ENCODE measurements around the gene LCNL1. TPM values are rescaled to one million over a fixed set of nuclear protein-coding genes. Genes with fewer than 3 reads are reported as not detected.
A peak's percentile ranks its signal among the peaks of the same experiment; 100 is the strongest.

Gene LCNL1
- total RNA-seq, 1 donor from 2014 or later: 11.7 TPM

DNA sequence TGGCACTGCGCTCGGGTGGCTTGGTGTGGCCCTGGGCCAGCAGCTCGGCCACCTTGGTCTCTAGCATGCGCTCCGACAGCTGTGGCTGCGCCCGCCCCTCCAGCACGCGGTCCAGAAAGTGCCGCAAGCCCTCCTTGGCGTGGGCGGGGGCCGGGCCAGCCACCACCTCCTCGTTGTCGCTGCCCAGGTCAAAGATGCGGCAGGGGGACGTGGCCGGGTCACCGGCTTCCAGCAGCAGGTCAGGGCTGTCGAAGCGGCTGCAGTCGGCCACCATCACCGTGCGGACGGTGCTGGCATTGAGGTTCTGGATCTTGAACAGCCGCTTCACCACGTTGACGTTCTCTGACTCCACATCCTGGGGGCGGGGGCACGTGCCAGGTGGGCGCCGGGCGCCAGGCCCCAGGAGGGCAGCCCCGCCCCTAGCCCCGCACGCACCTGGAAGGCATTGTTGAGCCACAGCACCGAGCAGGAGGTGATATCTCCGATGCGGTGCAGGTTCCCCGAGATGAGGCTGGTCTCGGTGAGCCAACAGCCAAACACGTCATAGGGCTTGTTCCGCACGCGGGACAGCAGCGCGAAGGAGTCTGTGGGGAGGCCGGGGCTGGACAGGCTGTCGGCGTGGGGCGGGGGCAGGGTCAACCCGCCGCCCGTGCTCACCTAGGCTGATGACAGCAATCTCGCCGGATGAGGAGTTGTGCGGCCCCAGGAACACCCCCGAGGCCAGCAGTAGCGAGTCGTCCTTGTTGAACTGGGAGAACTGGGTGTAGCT, 40.5 kb upstream of the LCNL1 start:
- peak overlapping the region; percentile 78 for H3K4me3 ChIP-seq
- no peaks in the 10 kb centered on the region for H3K9me3 ChIP-seq (replicated peaks)
- H3K27ac ChIP-seq (replicated peaks): peak overlapping the region; percentile 98
- intact Hi-C loops (cut with micrococcal nuclease): no loop called here
- no peaks in the 10 kb centered on the region for H3K27me3 ChIP-seq (ENCODE audit: low read depth)
- peak; percentile 22 for DNase-seq
- TF ChIP-seq, protein P1, sequence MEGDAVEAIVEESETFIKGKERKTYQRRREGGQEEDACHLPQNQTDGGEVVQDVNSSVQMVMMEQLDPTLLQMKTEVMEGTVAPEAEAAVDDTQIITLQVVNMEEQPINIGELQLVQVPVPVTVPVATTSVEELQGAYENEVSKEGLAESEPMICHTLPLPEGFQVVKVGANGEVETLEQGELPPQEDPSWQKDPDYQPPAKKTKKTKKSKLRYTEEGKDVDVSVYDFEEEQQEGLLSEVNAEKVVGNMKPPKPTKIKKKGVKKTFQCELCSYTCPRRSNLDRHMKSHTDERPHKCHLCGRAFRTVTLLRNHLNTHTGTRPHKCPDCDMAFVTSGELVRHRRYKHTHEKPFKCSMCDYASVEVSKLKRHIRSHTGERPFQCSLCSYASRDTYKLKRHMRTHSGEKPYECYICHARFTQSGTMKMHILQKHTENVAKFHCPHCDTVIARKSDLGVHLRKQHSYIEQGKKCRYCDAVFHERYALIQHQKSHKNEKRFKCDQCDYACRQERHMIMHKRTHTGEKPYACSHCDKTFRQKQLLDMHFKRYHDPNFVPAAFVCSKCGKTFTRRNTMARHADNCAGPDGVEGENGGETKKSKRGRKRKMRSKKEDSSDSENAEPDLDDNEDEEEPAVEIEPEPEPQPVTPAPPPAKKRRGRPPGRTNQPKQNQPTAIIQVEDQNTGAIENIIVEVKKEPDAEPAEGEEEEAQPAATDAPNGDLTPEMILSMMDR (IDR thresholded peaks at IDR 0.05; ENCODE audit: borderline replicate concordance): no peak
- peaks cover 59% of the 10 kb centered on the region for H3K4me1 ChIP-seq
- H3K36me3 ChIP-seq: peaks cover 46% of the 10 kb centered on the region

DNA sequence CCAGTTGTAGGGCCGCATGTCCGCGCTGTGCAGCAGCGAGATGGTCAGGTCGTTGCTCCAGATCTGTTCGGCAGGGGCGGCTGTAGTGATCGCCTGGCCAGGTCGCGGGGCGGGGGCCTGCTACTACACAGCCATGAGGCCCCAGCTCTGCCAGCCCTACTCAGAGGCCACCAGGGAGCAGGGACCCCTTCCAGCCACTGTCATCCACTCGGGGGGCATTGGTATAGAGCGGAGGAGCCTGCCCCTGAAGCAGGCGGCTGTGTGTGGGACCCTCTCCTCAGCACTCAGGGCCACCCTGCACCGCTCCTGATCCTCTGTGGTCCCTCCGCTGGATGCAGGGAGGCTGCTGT, 39.9 kb upstream of the LCNL1 start:
- no peak for DNase-seq

DNA sequence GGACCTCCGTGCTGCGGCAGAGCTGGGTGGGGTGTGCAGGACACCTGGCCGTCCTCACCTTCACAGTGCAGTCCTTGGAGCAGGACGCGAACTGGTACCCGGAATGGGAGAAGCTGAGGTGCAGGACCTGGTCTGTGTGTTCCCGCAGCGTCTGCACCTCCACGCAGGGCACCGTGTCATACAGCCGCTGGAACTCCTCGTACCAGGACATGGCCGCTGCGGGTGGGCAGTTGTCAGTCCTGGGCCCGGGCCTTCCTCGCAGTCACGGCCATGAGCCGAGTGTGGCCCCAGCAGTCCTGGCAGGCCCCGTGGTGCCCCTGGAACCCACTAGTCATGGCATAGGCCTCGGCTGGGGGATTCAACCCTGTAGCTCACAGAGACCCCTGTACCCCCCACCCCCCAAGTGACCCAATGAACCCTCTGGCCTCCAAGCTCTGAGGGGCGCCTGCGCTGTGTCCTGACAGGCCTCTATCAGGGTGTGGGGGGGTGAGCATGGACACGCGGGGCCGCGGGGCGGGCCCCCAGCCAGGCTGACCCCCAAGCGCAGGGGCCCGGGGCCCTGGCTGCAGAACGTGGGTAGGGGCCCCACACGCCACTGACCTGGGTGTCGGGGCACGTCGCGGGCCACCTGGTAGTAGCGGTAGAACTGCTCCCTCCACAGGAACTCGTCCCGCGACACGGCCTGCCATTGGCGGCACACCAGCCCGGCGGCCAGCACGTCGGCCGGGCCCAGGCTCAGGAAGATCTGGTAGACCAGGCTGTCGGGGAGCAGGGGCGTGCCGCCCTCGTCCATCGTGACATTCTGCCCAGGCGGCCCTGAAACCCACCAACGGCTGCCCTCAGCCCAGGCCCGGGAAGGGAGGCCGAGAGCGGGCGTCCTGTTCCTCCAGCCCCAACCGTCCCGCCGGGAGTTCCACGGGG, 39.2 kb upstream of the LCNL1 start:
- peaks cover 72% of the 10 kb centered on the region for H3K4me1 ChIP-seq
- peaks cover 46% of the 10 kb centered on the region for H3K36me3 ChIP-seq
- intact Hi-C loops (cut with micrococcal nuclease): no loop called here
- peak overlapping the region; percentile 78 for H3K4me3 ChIP-seq
- H3K27me3 ChIP-seq (ENCODE audit: low read depth): no peaks in the 10 kb centered on the region
- no peaks in the 10 kb centered on the region for H3K9me3 ChIP-seq (replicated peaks)
- TF ChIP-seq, protein P1 (IDR thresholded peaks at IDR 0.05; ENCODE audit: borderline replicate concordance): no peak
- no peak for DNase-seq
- peak overlapping the region; percentile 98 for H3K27ac ChIP-seq (replicated peaks)

More for the DNA sequence above, 39.9 kb upstream of the LCNL1 start:
- Histone ChIP-seq H3K9me3 (replicated peaks) (no peaks in the 10 kb centered on the region), H3K27ac (replicated peaks) (peak overlapping the region; percentile 98), H3K4me1 (peaks cover 65% of the 10 kb centered on the region), H3K4me3 (peak overlapping the region; percentile 78), H3K36me3 (peaks cover 46% of the 10 kb centered on the region), H3K27me3 (ENCODE audit: low read depth) (no peaks in the 10 kb centered on the region)
- TF ChIP-seq, protein P1 (IDR thresholded peaks at IDR 0.05; ENCODE audit: borderline replicate concordance): no peak
- intact Hi-C loops (cut with micrococcal nuclease): no loop called here

DNA sequence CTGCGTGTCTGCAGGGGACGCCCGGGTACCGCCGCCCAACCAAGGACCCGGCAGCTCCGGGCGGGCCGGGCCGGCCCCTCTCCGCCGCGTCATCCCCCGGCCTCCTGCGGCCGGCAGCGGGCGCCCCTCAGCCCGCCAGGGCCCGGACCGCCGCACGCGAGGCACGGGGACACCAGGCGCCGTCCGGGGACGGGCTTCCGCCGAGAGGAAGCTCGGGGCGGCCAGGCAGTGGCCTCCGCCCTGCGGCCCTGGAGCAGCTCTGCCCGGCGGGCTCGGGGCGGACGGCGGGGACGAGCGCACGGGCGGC, 38.6 kb upstream of the LCNL1 start:
- TF ChIP-seq, protein P1 (IDR thresholded peaks at IDR 0.05; ENCODE audit: borderline replicate concordance): no peak
- H3K4me1 ChIP-seq: peaks cover 76% of the 10 kb centered on the region
- no peaks in the 10 kb centered on the region for H3K27me3 ChIP-seq (ENCODE audit: low read depth)
- peaks cover 42% of the 10 kb centered on the region for H3K36me3 ChIP-seq
- H3K4me3 ChIP-seq: peak overlapping the region; percentile 78
- peak; percentile 65 for DNase-seq
- peak overlapping the region; percentile 98 for H3K27ac ChIP-seq (replicated peaks)
- H3K9me3 ChIP-seq (replicated peaks): no peaks in the 10 kb centered on the region
- intact Hi-C loops (cut with micrococcal nuclease): no loop called here

GRCh38 chr9:136944519-136945332, 38.1 kb upstream of the LCNL1 start, which contains the start of the genes C8G and FBXW5:
Gene C8G (plus strand): TSS chr9:136945243. CDS start chr9:136945321, 78 bp downstream.
Gene FBXW5 (minus strand): TSS chr9:136944738. CDS start chr9:136944083, 655 bp downstream.
- Histone ChIP-seq H3K27me3 (ENCODE audit: low read depth) (no peaks in the 10 kb centered on the region), H3K9me3 (replicated peaks) (no peaks in the 10 kb centered on the region), H3K27ac (replicated peaks) (peak within 1 kb of the TSS; percentile 98), H3K4me3 (peak within 1 kb of the TSS; percentile 78), H3K4me1 (peaks cover 76% of the 10 kb centered on the region), H3K36me3 (peaks cover 36% of the 10 kb centered on the region)
- DNase-seq: peak; percentile 95
- TF ChIP-seq, protein P1 (IDR thresholded peaks at IDR 0.05; ENCODE audit: borderline replicate concordance): peak; percentile 94
- intact Hi-C loops (cut with micrococcal nuclease): no loop called here

Measured in left ventricle myocardium inferior (tissue), 1 donor.